GM23338 (cell line): Measurements from ENCODE around the gene IQSEC2. TPM values are rescaled to one million over a fixed set of nuclear protein-coding genes. Genes with fewer than 3 reads are reported as not detected.
A peak's percentile ranks its signal among the peaks of the same experiment; 100 is the strongest.

Experiments
- ATAC-seq: fragments of 200-7000 bp; cut with Tn5 transposase; 3 replicates; pipeline ENCODE4 v1.9.1; 2020
- DNase-seq: peaks from one replicate; pipeline ENCODE4 v3.0.0-alpha.2; 2015; ENCODE audit warnings: low spot score
- H2AFZ ChIP-seq: fragments of 200-600 bp; sonication (generic); 2 replicates; pipeline ENCODE4 v1.8.0; 2016; ENCODE audit warnings: antibody characterized with exemption, mild to moderate bottlenecking, moderate library complexity
- H3F3A ChIP-seq: fragments of 200-600 bp; sonication (generic); replicated peaks from 2 replicates; pipeline ENCODE4 v1.8.0; 2017; ENCODE audit warnings: antibody characterized with exemption, mixed run types, low read depth
- H3K27ac ChIP-seq: fragments of 200-600 bp; sonication (generic); 2 replicates; pipeline ENCODE4 v1.6.1; 2016; ENCODE audit warnings: low read depth
- H3K27me3 ChIP-seq: fragments of 200-600 bp; sonication (generic); 2 replicates; pipeline ENCODE4 v1.8.0; 2016; ENCODE audit warnings: mild to moderate bottlenecking, mixed run types, moderate library complexity; ENCODE audit not compliant: insufficient read depth
- H3K36me3 ChIP-seq: fragments of 200-600 bp; sonication (generic); 2 replicates; pipeline ENCODE4 v1.8.0; 2016; ENCODE audit warnings: mild to moderate bottlenecking; ENCODE audit not compliant: insufficient read depth
- H3K4me1 ChIP-seq: fragments of 200-600 bp; sonication (generic); 2 replicates; pipeline ENCODE4 v1.8.0; 2016; ENCODE audit warnings: mild to moderate bottlenecking, moderate library complexity; ENCODE audit not compliant: insufficient read depth
- H3K4me2 ChIP-seq: fragments of 200-600 bp; sonication (generic); 2 replicates; pipeline ENCODE4 v1.7.1; 2017; ENCODE audit warnings: mixed run types
- H3K4me3 ChIP-seq: fragments of 200-600 bp; sonication (generic); 2 replicates; pipeline ENCODE4 v1.6.1; 2016; ENCODE audit warnings: mixed run types
- H3K79me2 ChIP-seq: fragments of 200-600 bp; sonication (generic); replicated peaks from 2 replicates; pipeline ENCODE4 v1.8.0; 2017; ENCODE audit warnings: mild to moderate bottlenecking; ENCODE audit not compliant: insufficient read depth
- H3K9me2 ChIP-seq: fragments of 200-600 bp; sonication (generic); 2 replicates; pipeline ENCODE4 v1.8.0; 2017; ENCODE audit not compliant: insufficient read depth
- H4K20me1 ChIP-seq: fragments of 200-600 bp; sonication (generic); replicated peaks from 2 replicates; pipeline ENCODE4 v1.8.0; 2017; ENCODE audit warnings: mild to moderate bottlenecking; ENCODE audit not compliant: insufficient read depth
- H3K27ac Mint-ChIP-seq: 2 replicates; pipeline ENCODE4 v1.8.0; 2020; ENCODE audit warnings: inconsistent platforms, mild to moderate bottlenecking, moderate library complexity, mixed read lengths
- H3K27me3 Mint-ChIP-seq: 3 replicates; pipeline ENCODE4 v1.8.0; 2022; ENCODE audit warnings: low read depth, mild to moderate bottlenecking, moderate library complexity, mixed read lengths, inconsistent platforms; ENCODE audit not compliant: insufficient read depth, poor library complexity
- H3K36me3 Mint-ChIP-seq: 3 replicates; pipeline ENCODE4 v1.8.0; 2021; ENCODE audit warnings: low read depth, mild to moderate bottlenecking, inconsistent platforms, moderate library complexity, mixed read lengths
- H3K4me1 Mint-ChIP-seq: 3 replicates; pipeline ENCODE4 v1.8.0; 2020; ENCODE audit warnings: mild to moderate bottlenecking, inconsistent platforms, mixed read lengths
- H3K4me3 Mint-ChIP-seq: 3 replicates; pipeline ENCODE4 v1.8.0; 2021; ENCODE audit warnings: moderate library complexity, mild to moderate bottlenecking, inconsistent platforms, mixed read lengths
- H3K9me3 Mint-ChIP-seq: 3 replicates; pipeline ENCODE4 v1.8.0; 2020; ENCODE audit warnings: moderate library complexity, mild to moderate bottlenecking, inconsistent platforms, mixed read lengths
- CREB1 ChIP-seq: fragments of 250-450 bp; sonication (Bioruptor Pico); IDR thresholded peaks from 2 replicates; pipeline ENCODE4 v1.5.0; 2020; ENCODE audit warnings: low read depth, mild to moderate bottlenecking, moderate library complexity
- CTCF ChIP-seq, 2 experiments: fragments of 200-600 bp in 1 of 2; sonication (generic) in 1 of 2; conservative IDR thresholded peaks; 2 replicates each; pipeline versions ENCODE4 v1.5.1 to v1.6.1; 2016 to 2017; ENCODE audit warnings: antibody characterized with exemption in 2 of 2, low read depth in 2 of 2, mild to moderate bottlenecking in 2 of 2, moderate library complexity in 1 of 2
- EZH2 ChIP-seq: fragments of 200-600 bp; sonication (generic); IDR thresholded peaks from one replicate; pipeline ENCODE4 v1.8.0; 2017; ENCODE audit warnings: antibody characterized with exemption, mild to moderate bottlenecking, low read depth; ENCODE audit not compliant: unreplicated experiment
- EZH2phosphoT487 ChIP-seq: fragments of 200-600 bp; sonication (generic); IDR thresholded peaks from one replicate; pipeline ENCODE4 v1.8.1; 2018; ENCODE audit warnings: antibody characterized with exemption; ENCODE audit not compliant: unreplicated experiment
- JUNB ChIP-seq: IDR thresholded peaks from one replicate; pipeline ENCODE4 v1.6.1; 2016; ENCODE audit warnings: antibody characterized with exemption; ENCODE audit not compliant: unreplicated experiment
- NANOG ChIP-seq: IDR thresholded peaks from 2 replicates; pipeline ENCODE4 v1.6.1; 2016; ENCODE audit warnings: antibody characterized with exemption, borderline replicate concordance
- STAT1 ChIP-seq: IDR thresholded peaks from one replicate; pipeline ENCODE4 v1.6.1; 2016; ENCODE audit warnings: antibody characterized with exemption; ENCODE audit not compliant: unreplicated experiment
- ZNF114 ChIP-seq: fragments of 250-450 bp; sonication (Bioruptor Pico); IDR thresholded peaks from 2 replicates; pipeline ENCODE4 v1.5.0; 2020; ENCODE audit warnings: mild to moderate bottlenecking, moderate library complexity
- ZNF331 ChIP-seq: fragments of 250-450 bp; sonication (Bioruptor Pico); IDR thresholded peaks from 2 replicates; pipeline ENCODE4 v1.5.0; 2020; ENCODE audit warnings: low read depth, mild to moderate bottlenecking, moderate library complexity
- ZNF462 ChIP-seq: fragments of 250-450 bp; sonication (Bioruptor Pico); IDR thresholded peaks from 2 replicates; pipeline ENCODE4 v1.5.0; 2020; ENCODE audit warnings: mild to moderate bottlenecking, moderate library complexity
- polyA plus RNA-seq: library from polyadenylated mRNA; unstranded; fragments of >200 nt; fragmentation: Nextera tagmentation; extraction: Ambion mirVana; gene quantifications from 2 replicates; pipeline ENCODE4 v1.2.1, GENCODE V29; 2016
- total RNA-seq: library from RNA; depleted of rRNA; stranded (reverse); fragments of >200 nt; shearing (Covaris generic); gene quantifications from 2 replicates; pipeline ENCODE4 v1.2.3, GENCODE V29; 2014
- TF ChIP-seq, protein P1 (sequence below): IDR thresholded peaks from one replicate; pipeline ENCODE4 v1.6.1; 2018; ENCODE audit warnings: antibody characterized with exemption; ENCODE audit not compliant: unreplicated experiment

Gene IQSEC2
- total and polyA plus RNA-seq, 2 experiments from 2014 or later = 12.3 to 92.2 TPM

GRCh38 chrX:53257166-53257565, 24.2 kb downstream of the IQSEC2 start (continued):
- TF ChIP-seq EZH2phosphoT487 = no peak
- TF ChIP-seq CTCF (conservative IDR thresholded peaks at IDR 0.05; ENCODE audit: low read depth in 2 of 2) = no peak
- no peak for TF ChIP-seq STAT1

DNA sequence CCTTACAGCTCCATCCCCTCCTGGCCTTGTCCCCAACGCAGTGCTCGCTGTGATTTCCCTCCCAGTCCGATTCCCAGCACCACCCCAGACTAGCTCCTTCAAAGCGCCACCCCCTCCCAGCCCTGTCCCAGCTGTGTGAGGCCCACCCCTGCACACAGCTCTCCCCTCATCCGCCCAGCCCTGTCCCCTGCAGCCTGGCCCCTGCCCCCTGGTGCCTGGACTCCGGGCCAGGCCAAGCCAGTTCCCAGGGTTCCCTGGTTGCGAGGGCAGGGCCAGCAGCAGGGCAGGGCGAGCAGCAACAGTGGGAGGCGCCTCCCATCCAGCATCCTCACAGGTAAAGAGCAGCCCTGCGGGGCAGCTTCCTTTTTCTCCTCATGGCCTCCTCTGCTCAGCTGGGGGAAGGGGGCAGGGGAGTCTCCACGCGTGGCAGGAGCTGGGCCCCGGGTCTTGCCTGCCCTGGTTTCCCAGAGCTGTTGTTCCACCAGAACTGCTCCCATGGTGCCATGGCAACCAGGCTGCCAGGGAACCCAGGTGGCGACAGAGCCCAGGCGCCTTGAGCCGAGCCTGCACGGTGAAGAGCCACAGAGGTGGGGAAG, 24.8 kb downstream of the IQSEC2 start:
- peaks cover 3% of the 10 kb centered on the region; the same call in 2 of the 3 replicates for H3K9me3 Mint-ChIP-seq
- H3K4me2 ChIP-seq = no peak overlapping the region
- no peaks in the 10 kb centered on the region for H3K27me3 ChIP-seq
- H2AFZ ChIP-seq = no peak overlapping the region
- H3K27ac Mint-ChIP-seq = no peak overlapping the region
- peak; percentile 90 for ATAC-seq
- H3K9me2 ChIP-seq = no peaks in the 10 kb centered on the region
- no peaks in the 10 kb centered on the region for H3K4me1 ChIP-seq
- peaks cover 19% of the 10 kb centered on the region for H3K36me3 Mint-ChIP-seq
- no peaks in the 10 kb centered on the region for H3F3A ChIP-seq
- no peaks in the 10 kb centered on the region for H3K79me2 ChIP-seq
- H3K36me3 ChIP-seq = no peaks in the 10 kb centered on the region
- H3K27me3 Mint-ChIP-seq = peaks cover 9% of the 10 kb centered on the region
- no peak overlapping the region for H3K27ac ChIP-seq
- H4K20me1 ChIP-seq = no peaks in the 10 kb centered on the region
- no peak overlapping the region for H3K4me3 ChIP-seq
- peak overlapping the region; percentile 56; the same call in 2 of the 3 replicates for H3K4me3 Mint-ChIP-seq
- peak; percentile 38 for DNase-seq
- H3K4me1 Mint-ChIP-seq = peaks cover 12% of the 10 kb centered on the region
- TF ChIP-seq CREB1 (CRISPR knock-in tag) (no peak), ZNF331 (no peak), ZNF462 (CRISPR knock-in tag) (no peak), STAT1 (no peak), CTCF (conservative IDR thresholded peaks at IDR 0.05; ENCODE audit: low read depth in 2 of 2) (no peak), JUNB (no peak), EZH2 (no peak), ZNF114 (no peak), NANOG (no peak)
- TF ChIP-seq, protein P1, sequence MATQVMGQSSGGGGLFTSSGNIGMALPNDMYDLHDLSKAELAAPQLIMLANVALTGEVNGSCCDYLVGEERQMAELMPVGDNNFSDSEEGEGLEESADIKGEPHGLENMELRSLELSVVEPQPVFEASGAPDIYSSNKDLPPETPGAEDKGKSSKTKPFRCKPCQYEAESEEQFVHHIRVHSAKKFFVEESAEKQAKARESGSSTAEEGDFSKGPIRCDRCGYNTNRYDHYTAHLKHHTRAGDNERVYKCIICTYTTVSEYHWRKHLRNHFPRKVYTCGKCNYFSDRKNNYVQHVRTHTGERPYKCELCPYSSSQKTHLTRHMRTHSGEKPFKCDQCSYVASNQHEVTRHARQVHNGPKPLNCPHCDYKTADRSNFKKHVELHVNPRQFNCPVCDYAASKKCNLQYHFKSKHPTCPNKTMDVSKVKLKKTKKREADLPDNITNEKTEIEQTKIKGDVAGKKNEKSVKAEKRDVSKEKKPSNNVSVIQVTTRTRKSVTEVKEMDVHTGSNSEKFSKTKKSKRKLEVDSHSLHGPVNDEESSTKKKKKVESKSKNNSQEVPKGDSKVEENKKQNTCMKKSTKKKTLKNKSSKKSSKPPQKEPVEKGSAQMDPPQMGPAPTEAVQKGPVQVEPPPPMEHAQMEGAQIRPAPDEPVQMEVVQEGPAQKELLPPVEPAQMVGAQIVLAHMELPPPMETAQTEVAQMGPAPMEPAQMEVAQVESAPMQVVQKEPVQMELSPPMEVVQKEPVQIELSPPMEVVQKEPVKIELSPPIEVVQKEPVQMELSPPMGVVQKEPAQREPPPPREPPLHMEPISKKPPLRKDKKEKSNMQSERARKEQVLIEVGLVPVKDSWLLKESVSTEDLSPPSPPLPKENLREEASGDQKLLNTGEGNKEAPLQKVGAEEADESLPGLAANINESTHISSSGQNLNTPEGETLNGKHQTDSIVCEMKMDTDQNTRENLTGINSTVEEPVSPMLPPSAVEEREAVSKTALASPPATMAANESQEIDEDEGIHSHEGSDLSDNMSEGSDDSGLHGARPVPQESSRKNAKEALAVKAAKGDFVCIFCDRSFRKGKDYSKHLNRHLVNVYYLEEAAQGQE = no peak
